AG08396 (cell line): ENCODE measurements around the gene SPAG16.

Experiments
- DNase-seq: peaks from one replicate; pipeline ENCODE4 v3.0.0; 2012; ENCODE audit warnings: low spot score, mixed read lengths

Gene SPAG16

DNA sequence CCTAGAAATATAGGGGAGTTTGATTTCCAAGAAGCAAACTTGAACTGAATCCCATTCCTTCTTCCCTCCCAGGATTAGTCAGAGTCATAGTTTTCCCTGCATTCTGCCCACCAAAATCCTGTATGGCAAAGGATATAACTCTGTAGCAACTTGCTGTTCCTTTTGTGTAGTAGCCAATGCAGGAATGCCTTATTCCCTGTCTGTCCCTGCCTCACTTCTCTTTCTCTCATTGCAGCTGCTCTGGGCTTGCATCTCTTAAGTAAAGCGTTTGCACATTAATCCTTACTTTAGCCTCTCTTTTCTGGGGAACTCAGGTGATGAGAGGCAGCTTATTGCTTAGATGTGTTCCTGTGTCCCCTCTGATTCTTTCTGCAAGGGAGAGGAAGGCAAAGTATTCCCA, 793.5 kb downstream of the SPAG16 start:
- no peak for DNase-seq

DNA sequence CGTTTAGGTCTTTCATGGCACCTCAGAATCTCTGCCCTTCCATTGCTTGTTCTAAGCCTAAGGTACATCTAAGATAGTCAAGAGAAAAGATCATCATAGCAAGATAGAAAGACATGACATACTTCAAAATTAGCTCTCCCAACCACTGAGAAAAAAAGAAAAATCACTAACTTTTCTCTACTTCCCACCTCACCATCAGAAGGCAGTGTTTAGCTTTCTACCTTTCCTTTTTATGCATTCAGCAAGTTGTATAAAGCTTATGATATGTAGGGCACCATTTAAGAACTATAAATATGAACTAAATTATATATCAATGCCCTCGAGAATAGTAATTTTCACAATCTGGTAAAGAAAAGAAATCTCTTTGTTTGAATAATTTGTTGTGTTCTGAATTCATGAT, 794.8 kb downstream of the SPAG16 start:
- no peak for DNase-seq

DNA sequence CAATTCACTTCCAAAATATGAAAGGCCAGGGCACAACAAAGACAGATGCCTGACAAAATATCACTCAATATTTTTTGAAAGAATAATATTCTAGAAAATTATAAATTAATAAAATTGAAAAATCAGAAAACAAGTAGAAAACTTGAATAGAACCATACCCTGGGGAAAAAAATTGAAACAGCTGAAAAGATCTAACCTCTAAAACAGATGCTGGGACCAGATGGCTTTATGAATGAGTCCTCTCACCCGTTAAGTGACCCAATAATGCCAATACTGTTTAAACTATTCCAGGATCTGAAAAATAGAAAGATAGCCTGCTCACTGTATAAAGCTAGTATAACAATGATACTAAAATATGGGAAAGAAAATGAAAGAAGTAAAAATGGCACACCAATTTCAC, 804.3 kb downstream of the SPAG16 start:
- DNase-seq, result no peak

DNA sequence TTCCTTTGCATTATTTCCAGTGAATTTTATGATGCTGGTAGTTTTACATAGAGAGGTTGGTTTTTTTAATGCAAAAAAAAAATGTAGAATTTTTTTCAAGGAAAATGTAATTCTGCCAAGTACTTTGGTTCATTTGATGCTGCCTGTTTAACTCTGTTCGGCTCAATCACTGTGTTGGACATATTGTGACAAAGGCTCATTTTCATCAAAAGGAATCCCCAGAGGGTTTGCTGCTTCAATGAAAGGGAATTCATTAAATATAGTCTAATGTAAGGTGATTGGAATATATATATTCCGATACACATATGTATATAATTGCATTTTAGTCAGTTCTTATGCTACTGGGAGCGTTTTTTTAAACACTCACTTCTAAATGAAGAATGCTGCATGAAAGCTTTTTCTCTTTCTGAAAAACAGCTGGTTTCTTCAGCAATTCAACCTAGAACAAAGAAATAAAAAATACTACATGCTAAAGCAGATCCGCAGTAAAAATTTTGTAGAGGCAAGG, 812.0 kb downstream of the SPAG16 start:
- no peak for DNase-seq

DNA sequence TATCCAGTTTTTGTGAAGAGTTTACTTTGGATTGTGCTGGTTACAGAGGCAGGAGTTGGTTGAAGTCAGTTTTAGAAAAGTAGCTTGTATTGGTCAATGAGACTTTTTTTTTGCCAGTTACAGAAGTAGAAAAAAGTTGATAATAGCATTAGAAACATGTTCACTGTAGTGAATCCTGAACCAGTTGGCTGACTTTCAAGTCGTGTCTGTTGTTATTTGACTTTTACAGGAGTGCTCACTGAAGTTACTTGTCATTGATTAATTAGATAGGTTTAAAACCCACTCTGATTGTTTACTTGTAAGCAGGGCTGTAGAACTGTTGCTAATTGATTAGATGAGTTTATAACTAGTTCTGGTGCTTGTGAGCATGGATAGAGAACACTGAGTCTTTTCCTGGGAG, 814.5 kb downstream of the SPAG16 start:
- no peak for DNase-seq

DNA sequence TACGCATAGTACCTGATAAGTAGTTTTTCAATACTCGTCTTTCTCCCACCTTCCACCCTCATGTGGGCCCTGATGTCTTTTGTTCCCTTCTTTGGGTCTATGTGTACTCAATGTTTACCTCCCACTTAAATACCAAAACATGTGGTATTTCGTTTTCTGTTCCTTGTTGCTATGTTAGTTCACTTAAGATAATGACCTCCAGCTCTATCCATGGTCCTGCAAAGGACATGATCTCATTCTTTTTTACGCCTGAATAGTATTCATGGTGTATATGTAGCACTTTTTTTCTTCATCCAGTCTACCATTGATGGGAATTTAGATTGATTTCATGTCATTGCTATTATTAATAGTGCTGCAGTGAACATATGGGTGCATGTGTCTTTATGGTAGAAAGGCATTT, 816.2 kb downstream of the SPAG16 start:
- DNase-seq, result no peak

DNA sequence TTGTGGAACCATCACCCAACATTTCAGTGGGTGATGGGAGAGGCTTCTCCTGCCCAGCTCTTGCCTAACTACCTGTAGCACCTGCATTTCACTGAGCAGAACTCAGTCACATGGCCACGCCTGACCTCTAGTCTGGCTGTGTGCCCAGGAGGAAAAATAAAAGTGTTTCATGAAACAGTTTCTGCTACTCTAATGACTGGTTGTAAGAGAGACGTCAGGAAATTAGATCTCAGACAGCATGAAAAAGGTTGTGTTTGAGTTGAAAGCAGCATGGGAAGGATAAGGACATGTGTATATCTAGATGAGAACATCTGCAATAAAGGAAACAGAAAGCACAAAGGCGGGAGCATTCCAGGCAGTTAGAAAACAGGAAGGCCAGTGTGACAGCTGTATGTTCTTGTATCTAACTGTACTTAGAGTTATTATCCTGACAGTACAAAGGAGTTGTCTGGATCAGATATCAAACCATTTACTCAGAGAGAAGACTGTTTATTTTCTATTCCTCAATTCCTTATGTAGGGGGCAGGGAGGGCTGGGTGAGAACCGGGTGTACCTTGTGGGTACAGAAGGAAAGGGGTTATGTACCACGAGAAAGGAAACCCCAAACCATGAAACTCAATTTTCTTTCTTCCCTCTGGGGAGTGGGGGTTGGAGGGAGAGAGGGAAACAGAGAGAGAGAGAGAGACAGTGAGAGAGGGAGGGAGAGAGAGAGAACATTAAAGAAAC, 819.2 kb downstream of the SPAG16 start:
- DNase-seq, result no peak

DNA sequence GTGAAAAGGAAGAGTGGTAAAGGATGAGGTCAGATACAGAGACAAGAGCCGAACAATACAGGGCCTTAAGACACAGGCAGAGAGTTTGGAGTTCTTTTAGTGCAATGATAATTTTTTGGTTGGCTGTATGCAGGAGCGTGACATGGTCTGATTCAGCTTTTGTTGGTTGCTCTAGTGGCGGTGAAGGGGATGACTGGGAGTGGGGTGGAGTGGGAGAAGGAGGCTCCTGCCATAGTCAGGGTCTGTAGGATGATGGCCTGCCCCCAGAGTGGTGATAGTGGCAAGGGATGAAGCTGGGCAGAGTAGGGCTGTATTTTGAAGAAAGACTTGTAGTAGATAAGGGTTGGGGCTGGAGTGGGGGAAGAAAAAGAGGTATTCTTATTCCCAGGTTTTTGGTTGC, 820.0 kb downstream of the SPAG16 start:
- no peak for DNase-seq

DNA sequence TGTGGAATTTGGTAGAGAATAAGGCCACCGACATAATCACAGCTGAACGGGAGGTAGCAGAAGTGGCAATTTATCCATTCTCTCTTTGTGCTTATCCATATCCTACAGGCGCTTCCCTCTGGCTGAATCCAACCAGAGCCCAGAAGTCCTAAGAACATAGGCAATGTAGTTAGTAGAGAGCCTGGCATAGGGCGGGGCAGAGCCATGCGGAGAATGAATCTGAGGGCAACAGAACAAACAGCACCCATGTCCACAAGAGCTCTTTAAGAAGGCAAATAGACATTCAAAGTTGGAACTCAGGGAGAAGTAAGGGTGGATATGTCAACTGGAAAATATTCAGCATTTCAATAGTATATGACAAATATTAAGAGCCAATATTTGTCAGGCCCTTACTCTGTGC, 820.7 kb downstream of the SPAG16 start:
- no peak for DNase-seq

DNA sequence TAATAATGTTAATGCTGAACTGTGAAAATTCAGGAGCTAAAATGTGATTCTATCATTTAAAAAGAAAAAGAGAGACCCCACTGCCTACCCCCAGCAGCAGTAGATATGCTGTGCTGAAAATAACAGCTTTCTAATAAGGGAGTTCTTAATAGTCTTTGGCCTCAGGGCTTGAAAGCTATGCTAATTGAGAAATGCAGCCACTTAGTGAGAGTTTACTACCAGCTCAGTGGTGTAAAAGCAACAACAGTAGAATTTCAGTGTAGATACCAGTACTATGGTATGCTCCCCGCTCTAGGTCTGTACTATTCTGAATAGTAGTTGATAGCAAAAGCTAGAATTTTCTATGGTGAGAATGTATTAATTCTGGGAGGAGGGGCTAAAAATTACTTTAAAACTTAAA, 823.5 kb downstream of the SPAG16 start:
- no peak for DNase-seq

DNA sequence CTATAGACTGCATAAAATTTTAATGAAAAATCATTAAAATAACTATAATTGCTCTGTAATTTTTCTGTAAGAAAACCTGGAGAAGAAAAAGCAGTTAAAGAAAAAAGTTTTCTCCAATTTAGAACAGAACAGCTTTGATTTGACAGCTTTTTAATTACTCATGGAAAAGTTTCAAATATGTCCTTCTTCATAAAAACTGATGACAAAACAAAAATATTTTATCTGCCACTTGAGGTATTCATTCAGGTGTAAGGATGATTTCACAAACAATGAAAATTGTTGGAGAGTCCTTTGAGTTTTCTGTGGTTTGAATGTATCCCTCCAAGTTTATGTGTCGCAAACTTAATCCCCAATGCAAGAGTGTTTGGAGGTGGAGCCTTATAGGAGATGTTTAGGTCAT, 824.3 kb downstream of the SPAG16 start:
- no peak for DNase-seq

DNA sequence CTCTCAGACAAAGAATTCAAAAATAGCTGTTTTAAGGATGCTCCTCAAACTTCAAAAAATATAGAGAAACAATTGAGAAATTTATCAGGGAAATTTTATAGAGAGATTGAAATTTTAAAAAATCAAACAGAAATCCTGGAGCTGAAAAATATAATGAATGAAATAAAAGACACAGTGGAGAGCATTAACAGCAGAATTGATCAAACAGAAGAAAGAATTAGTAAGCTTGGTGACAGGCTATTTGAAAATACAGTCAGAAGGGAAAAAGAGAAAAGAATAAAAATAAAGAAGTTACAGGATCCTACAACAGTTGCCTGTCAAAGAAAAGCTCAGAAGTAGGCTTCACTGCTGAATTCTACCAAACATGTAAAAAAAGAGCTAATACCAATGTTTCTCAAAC, 832.8 kb downstream of the SPAG16 start:
- DNase-seq, result no peak

DNA sequence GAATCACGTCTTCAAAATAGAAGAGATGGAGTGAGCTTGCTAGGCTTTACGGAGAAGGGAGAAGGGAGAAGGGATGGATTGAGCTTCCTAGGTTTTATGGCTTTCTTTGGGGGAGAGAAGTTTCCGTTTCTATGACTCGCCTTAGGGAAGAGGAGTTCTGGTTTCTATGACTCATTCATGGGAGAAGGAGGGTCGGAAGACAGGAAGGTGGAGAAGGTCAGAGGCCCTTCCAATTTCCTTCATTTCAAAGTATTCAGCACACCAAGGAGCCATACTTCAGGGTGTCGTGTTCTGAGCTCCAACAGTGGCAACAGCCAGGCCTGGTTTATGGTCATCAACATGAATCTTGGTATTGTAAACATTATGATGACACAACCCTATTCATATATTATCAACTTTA, 841.9 kb downstream of the SPAG16 start:
- no peak for DNase-seq

DNA sequence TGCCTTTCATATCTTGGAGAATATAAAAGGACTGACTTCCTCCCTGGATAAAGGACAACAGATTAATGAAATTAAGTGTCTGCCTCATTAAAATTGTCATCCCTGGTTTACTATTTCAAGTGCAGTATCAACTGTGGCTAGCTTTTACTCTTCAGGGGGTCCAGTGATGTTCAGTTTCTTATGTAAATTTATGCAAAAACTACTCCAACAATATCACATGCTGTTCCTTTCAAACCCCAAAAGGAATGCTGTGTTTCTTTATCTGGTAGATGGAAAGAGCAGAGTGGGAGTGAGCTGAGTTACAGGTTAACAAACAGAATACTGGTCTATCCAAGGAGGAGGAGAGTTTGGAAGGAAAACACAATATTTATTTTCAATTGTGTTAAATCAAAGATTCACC, 842.9 kb downstream of the SPAG16 start:
- no peak for DNase-seq

DNA sequence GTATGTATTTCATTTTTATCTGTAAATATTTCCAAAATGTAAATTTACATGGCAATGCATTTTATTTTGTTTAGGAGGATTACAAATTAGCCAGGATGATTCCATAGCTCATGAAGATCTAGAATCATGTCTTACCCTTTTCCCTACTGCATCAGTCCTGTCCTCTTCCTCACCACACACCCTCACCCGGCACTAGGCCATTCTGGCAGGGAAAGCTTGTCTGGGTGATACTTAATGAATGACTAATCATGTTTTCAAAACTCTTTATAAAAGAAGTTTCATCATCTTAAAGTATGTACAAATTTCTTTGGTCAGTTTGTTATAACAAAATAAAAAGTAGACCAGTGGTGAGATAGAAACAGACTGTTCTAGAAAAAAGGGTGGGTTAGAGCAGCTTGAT, 843.3 kb downstream of the SPAG16 start:
- DNase-seq, result peak; percentile 41

DNA sequence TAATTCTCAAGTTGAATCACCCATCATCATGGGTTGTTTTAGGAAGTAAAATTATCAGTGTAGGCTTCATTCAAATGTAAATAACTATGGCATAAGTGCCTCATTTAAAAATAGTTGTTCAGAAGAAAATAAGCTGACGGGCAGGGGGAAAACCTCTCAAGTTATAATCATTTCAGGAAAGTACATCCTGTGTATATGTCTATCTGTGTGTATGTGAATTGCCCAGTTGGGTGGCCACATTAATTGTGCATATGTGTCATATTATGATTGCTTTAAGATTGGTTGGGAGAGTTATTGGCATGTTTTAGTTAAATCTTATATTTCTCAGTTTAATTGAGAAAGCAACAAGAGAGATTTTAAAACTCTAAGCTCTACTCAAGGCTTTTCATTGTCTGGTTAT, 843.8 kb downstream of the SPAG16 start:
- DNase-seq, result no peak

DNA sequence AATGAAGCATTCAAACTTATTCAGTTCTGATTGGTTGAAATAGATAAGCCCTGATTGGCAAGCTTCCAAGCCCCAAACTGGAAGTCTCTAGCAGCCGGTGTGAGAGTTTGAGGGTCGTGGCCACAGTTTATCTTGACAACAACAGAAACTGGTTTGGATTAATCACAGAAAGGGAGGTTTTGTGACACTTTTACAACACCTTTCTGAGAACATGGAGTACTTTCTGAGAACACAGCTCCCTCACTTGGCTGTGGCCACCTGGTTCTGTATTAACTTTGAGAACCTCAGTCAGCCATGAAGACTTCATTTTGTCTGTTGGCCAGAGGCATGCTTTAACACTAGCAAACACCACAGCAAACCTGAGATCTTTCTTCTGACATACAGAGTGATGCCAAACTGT, 845.9 kb downstream of the SPAG16 start:
- DNase-seq, result no peak

DNA sequence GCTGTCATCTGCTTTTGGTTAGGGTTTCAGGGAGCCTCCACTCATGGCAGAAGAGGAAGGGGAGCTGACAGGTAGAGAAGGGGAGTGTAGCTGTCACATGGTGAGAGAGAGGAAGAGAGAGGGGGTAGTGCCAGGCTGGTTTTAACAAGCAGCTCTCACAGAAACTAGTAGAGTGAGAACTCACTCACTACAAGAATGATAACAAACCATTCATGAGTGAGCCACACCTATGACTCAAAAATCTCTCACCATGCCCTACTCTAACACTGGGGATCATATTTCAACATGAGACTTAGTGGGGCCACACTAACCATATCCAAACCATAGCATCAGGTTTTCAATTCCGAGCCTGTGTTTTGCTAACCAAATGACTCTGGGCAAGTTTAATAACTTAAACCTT, 851.7 kb downstream of the SPAG16 start:
- peak; percentile 11 for DNase-seq

DNA sequence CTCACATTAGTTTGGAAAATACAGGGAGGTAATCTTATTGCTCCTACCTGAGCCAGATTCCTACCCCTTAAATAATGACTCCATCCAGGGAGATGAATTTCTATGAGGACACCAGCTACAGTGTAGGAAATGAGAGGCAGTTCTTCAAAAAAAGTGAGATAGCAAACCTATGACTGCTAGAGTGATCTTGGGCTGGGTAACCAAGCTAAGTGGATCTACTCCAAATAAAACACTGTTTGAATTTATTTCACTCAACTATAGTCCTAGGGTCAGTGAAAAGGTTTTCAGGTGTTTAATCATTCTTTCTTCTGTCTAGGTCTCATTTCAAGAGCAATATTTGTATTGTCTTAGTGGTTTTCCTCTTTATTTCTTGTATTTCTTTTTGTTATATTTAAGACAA, 854.5 kb downstream of the SPAG16 start:
- DNase-seq, result no peak

DNA sequence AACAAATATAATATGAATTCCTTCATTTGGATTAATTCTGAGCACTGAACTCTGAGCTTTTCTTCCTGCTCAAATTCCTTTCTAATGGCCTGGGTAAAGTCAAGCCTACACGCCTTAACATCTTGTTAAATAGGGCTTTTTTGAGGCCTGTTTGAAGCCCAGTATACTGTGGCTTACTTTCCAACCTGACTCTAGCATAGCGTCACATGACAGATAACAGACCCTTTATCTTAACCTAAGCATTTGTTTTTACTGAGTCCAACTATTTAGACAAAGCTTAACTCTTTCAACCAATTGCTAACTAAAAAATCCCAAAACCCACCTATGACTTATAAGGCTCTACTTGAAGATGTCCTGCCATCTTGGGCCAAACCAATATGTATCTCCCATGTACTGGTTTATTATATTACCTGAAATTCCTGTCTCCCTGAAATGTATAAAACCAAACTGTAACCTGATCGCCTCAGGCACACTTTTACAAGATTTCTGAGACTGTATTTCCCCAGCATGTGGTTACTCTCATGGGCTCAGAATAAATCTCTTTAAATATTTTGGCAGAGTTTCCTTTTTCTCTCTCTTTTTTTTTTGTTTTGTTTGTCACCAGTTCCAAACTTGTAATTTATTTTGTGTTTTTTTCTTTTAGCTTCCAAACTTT, 855.5 kb downstream of the SPAG16 start:
- DNase-seq, result no peak

DNA sequence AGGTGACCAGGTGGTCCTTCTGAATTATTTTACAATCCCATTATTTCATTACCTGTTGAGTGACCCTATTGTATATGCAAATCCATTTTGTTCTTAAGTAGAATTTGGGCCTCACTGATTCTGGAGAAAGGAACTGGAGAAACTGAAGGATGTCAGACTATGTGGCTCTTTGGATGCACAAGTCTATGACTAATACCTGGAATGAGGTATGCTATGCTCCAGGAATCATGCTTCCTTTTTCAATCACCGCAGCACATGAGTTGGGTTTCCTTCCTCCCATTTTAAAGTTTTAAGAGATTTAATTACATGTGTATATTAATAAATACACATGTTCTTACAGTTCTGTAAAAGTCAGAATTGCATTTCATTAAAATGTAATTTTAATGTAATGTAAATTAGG, 872.7 kb downstream of the SPAG16 start:
- DNase-seq, result no peak

DNA sequence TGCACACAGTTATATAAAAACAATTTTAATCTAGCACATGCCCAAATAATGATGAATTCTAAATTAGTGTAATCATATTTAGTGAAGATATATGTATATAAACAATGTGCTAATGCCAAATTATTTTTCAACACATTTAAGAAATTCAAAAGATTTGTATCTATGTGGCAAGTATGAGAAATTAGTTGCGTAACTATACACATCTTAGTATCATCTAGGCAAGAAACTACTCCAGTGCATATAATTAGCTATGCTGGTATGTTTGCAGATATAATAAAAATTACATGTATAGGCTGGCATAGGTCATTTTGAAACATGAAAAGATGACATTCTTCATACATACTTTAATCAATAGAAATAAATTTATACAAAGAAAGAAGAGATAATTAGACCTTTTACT, 874.6 kb downstream of the SPAG16 start:
- no peak for DNase-seq

DNA sequence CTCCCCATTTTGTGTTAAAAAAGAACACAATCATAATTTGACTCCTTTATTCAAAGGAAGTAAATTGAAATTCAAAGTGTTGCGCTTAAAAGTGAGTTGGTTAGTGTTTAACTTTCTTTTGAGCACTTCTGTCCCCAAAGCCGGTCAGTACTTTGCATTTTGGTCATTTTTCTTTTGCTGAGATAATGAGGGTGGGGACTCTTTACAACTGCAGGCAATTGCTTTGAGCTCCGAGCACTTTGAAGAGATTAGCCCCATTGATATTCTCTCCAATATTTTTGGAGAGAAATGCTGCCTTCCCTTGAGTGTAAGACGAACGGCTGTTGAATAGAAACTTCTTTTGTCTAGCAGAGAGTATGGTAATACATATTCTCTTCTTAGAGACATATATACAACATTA, 885.0 kb downstream of the SPAG16 start:
- no peak for DNase-seq

DNA sequence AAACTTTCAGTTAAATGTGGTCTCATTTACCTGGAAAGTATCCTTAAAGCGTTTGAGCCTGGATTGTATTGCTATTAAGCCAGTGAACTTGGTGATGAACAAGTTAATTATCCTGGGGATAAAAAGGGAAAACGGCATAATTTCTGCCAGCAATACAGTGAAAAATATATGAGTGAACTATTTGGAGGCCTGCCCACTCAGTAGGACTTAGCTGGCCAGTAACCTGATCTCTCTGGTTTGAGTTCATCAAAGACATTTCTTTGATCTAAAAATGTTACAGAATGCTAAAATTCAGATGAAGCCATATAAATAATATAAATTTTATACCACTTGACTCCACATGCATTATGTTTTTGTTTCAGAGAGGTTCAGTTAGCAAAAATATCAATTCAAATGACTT, 885.5 kb downstream of the SPAG16 start:
- peak; percentile 2 for DNase-seq
